ENCODE data around the gene HSPA2. TPM values are rescaled to one million over a fixed set of nuclear protein-coding genes. Genes with fewer than 3 reads are reported as not detected.

Gene HSPA2
- total RNA-seq (100 to 1,000 TPM in 1 of 4 donors, 10 to 100 TPM in 3; 41.6 to 113 (median 56.9) TPM), polyA plus RNA-seq (45.9 TPM)
- long read RNA-seq, donor 1, transcript HSPA2-201 (1 exons, 2,767 nt), result major isoform, 319 of 319 reads
- long read RNA-seq, donor 1, partial matches to known transcripts, result 0 of 319 reads
- long read RNA-seq, donor 1, other reads (novel, unspliced or antisense), result 0 of 319 reads
- long read RNA-seq, donor 2, transcript HSPA2-201 (1 exons, 2,767 nt), result major isoform, 120 of 120 reads
- long read RNA-seq, donor 2, partial matches to known transcripts, result 0 of 120 reads
- long read RNA-seq, donor 2, other reads (novel, unspliced or antisense), result 0 of 120 reads
- long read RNA-seq, donor 3, transcript HSPA2-201 (1 exons, 2,767 nt), result major isoform, 1,563 of 1,566 reads
- long read RNA-seq, donor 3, partial matches to known transcripts, result 0 of 1,566 reads
- long read RNA-seq, donor 3, other reads (novel, unspliced or antisense), result 3 of 1,566 reads
- long read RNA-seq, donor 4, transcript HSPA2-201 (1 exons, 2,767 nt), result major isoform, 212 of 212 reads
- long read RNA-seq, donor 4, partial matches to known transcripts, result 0 of 212 reads
- long read RNA-seq, donor 4, other reads (novel, unspliced or antisense), result 0 of 212 reads

DNA sequence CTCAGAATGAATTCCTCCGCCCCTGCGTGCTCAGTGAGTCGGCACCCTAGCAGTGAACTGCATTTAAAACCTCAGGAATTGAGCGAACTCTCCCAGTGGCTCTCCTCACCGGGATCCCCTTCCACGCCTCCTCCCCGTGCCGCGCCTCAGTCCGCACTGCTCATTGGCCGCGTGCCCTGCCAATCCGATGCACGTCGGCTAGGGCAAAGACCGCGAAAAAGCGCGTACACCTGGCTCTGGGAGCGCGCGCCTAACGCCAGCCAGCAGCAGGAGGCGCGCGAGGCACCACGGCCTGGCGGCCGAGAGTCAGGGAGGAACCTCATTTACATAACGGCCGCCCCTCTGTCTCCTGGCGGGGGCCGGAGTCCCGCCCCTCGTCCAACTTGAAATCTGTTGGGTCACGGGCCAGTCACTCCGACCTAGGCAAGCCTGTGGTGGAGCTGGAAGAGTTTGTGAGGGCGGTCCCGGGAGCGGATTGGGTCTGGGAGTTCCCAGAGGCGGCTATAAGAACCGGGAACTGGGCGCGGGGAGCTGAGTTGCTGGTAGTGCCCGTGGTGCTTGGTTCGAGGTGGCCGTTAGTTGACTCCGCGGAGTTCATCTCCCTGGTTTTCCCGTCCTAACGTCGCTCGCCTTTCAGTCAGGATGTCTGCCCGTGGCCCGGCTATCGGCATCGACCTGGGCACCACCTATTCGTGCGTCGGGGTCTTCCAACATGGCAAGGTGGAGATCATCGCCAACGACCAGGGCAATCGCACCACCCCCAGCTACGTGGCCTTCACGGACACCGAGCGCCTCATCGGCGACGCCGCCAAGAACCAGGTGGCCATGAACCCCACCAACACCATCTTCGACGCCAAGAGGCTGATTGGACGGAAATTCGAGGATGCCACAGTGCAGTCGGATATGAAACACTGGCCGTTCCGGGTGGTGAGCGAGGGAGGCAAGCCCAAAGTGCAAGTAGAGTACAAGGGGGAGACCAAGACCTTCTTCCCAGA is at the start of gene HSPA2:
TSS of gene HSPA2 (plus strand) at position 534 of the 995 bp plus-strand sequence. CDS start at position 643, 109 bp downstream.
- H3K4me3 ChIP-seq (ENCODE audit: low read length), result peak within 1 kb of the TSS; percentile 62
- DNase-seq, result peak; percentile 99 to 100 (median 99)
- H3K27ac ChIP-seq (ENCODE audit: low read length), result no peak within 1 kb of the TSS
- ATAC-seq, result peak; percentile 98
- intact Hi-C loops (cut with DNase I), result loop anchor here (2.0 to 10.0 kb wide), 3 partner anchors 94 to 97 kb away; no protein-coding TSS in a partner anchor
- H3K27me3 ChIP-seq (ENCODE audit: control insufficient read depth, insufficient read depth), result no peaks in the 10 kb centered on the region
- H3K9me3 ChIP-seq (ENCODE audit: control insufficient read depth, low read length), result no peaks in the 10 kb centered on the region
- H3K4me1 ChIP-seq (ENCODE audit: control insufficient read depth, insufficient read depth, low read length), result no peaks in the 10 kb centered on the region
- 5% methylated on average over 79 of the region's 79 CpGs for WGBS

DNA sequence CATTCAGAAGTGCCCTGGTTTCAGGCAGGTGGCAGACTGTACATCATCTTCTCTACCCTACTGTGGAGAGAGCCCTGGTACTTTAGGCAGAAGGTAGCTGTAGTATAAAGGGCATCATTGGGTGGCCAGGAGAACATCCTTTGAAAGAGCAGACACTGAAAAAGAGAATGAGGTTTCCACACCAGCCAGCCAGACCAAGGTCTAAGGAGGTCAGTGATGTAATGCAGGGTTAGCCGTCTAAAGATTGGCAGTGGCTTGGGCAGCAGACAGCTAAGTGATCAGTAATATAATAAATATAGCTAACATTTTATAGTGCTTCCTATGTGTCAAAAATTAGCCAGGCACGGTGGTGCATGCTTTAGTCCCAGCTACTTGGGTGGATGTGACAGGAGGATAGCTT is 48.9 kb upstream of the HSPA2 start:
- Histone ChIP-seq H3K4me3 (ENCODE audit: low read length) (no peak overlapping the region), H3K4me1 (ENCODE audit: control insufficient read depth, insufficient read depth, low read length) (peaks cover 7% of the 10 kb centered on the region), H3K27me3 (ENCODE audit: control insufficient read depth, insufficient read depth) (no peaks in the 10 kb centered on the region), H3K9me3 (ENCODE audit: control insufficient read depth, low read length) (no peaks in the 10 kb centered on the region), H3K27ac (ENCODE audit: low read length) (no peak overlapping the region)
- ATAC-seq (no peak), DNase-seq (no peak)
- 65% methylated on average over 2 of the region's 2 CpGs for WGBS
- intact Hi-C loops (cut with DNase I), result no loop called here

DNA sequence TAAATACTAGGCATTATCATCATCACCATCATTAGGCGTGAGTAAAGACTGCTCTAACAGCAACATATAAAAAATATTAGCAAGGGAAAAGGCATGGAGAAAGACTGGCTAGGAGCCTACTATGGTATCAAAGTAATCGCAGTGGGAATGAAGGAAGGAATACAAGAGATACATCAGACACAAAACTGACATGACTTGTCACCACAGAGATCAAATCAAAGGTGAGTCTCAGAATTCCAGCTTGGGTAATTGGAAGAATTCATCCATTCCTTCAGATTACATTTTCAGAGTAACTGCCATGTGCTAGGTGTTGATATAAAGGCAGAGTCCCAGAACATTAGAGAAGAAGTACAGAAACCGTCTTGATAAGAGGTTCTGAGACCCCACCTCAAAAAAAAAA is 47.1 kb upstream of the HSPA2 start:
- WGBS, result 74% methylated on average over 3 of the region's 3 CpGs
- H3K4me3 ChIP-seq (ENCODE audit: low read length), result no peak overlapping the region
- no peaks in the 10 kb centered on the region for H3K27me3 ChIP-seq (ENCODE audit: control insufficient read depth, insufficient read depth)
- no peak overlapping the region for H3K27ac ChIP-seq (ENCODE audit: low read length)
- no peaks in the 10 kb centered on the region for H3K9me3 ChIP-seq (ENCODE audit: control insufficient read depth, low read length)
- no peak for DNase-seq
- ATAC-seq, result no peak
- intact Hi-C loops (cut with DNase I), result no loop called here
- peaks cover 7% of the 10 kb centered on the region for H3K4me1 ChIP-seq (ENCODE audit: control insufficient read depth, insufficient read depth, low read length)

DNA sequence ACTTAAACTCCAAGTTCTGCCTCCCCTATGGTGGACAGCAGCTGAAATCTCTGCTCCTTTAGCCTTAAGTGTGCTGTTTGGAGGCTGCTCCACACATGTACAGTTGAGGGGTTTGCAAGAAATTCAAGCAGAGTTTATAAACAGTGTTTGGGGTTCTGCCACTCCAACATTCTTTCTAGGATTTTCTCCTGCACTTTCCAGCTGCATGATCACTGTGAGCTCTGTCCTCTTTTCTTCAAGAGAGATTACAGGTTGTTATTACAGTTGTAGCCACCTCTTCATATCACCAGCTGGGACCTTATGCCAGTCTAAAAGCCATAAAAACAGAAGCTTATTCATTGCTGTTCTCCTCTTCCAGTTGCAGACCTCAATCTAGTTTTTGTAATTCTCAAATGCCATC is 45.3 kb upstream of the HSPA2 start:
- Histone ChIP-seq H3K9me3 (ENCODE audit: control insufficient read depth, low read length) (no peaks in the 10 kb centered on the region), H3K4me3 (ENCODE audit: low read length) (no peak overlapping the region), H3K27ac (ENCODE audit: low read length) (no peak overlapping the region), H3K27me3 (ENCODE audit: control insufficient read depth, insufficient read depth) (no peaks in the 10 kb centered on the region), H3K4me1 (ENCODE audit: control insufficient read depth, insufficient read depth, low read length) (peaks cover 7% of the 10 kb centered on the region)
- intact Hi-C loops (cut with DNase I), result no loop called here
- no peak for ATAC-seq
- DNase-seq, result no peak

DNA sequence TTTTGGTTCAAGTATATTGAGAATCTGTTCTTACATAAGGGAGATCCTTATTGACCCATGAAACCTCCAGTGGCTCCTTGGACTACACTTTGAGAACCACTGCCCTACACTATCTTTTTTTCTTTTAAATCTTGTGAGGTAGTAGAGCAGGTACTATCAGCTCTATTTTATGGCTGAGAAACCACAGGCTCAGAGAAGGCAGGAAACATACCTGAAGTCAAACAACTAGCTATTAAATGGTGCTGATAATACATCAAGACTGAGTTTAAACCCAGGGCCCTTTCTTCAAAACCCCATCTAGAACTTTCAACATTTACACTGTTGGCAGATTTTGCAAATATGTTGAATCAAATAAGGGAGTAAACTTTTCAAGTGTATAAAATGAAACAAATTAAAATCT is 43.8 kb upstream of the HSPA2 start:
- DNase-seq (no peak), ATAC-seq (no peak)
- no peak overlapping the region for H3K27ac ChIP-seq (ENCODE audit: low read length)
- H3K9me3 ChIP-seq (ENCODE audit: control insufficient read depth, low read length), result no peaks in the 10 kb centered on the region
- intact Hi-C loops (cut with DNase I), result no loop called here
- H3K27me3 ChIP-seq (ENCODE audit: control insufficient read depth, insufficient read depth), result no peaks in the 10 kb centered on the region
- H3K4me3 ChIP-seq (ENCODE audit: low read length), result no peak overlapping the region
- H3K4me1 ChIP-seq (ENCODE audit: control insufficient read depth, insufficient read depth, low read length), result peaks cover 3% of the 10 kb centered on the region

DNA sequence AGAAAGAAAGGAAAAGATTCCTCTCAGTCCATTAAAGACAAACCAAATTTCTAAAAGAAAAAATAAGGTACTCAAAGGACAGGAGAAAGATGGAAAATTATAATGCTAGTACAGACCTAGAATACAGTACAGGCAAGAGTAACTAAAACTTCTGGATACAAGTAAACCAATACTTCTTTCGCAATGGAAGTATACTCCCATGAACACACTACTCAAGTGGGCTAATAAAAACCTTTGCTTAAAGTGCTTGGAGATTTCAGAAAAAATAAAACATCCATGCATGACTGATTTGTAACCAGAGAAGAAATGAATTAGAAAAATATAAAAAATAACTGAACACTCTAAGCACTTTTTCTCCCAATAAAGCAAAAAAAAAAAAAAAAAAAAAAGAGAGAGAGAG is 40.5 kb upstream of the HSPA2 start:
- DNase-seq (no peak), ATAC-seq (no peak)
- intact Hi-C loops (cut with DNase I), result loop anchor here in 1 of 4 donors (10.0 kb wide), 1 partner anchor 155 kb away; no protein-coding TSS in a partner anchor
- H3K27me3 ChIP-seq (ENCODE audit: control insufficient read depth, insufficient read depth), result no peaks in the 10 kb centered on the region
- WGBS, result 96% methylated on average over 1 of the region's 1 CpG
- no peaks in the 10 kb centered on the region for H3K9me3 ChIP-seq (ENCODE audit: control insufficient read depth, low read length)
- H3K4me1 ChIP-seq (ENCODE audit: control insufficient read depth, insufficient read depth, low read length), result peaks cover 9% of the 10 kb centered on the region
- H3K27ac ChIP-seq (ENCODE audit: low read length), result no peak overlapping the region
- no peak overlapping the region for H3K4me3 ChIP-seq (ENCODE audit: low read length)

DNA sequence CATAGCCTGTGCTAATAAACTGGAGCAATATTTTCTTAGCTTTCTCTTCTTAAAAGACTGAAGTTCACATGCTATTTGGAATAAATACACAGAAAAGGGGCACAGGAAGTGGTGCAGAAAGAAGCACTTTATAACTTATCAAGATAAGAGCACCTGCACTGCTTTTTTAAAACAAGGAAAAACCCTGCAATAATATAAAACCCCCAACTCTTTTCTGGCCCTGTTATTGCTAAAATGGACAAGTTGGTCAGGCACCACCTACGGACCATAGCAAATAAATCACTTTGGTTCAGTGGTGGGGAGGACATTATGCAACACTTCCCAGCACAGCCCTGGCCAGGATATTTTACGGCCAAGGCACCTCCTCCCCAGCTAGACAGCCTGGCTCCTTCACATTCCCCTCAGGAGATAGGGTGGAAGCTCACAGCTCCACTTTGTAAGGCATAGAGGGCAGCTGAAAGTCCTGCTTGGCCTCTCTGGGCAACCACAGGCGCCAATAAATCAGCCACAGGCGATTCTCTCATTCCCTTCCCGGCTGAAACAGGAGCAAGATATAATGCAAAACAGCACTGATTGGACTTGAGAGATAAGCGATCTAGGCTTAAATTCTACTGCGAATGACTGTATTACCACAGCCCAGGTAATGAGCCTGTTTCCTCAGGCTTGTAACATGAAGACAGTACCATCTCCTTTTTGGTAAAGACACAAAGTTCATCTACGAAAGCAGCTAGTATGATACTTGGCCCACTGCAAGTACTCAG is 39.0 kb upstream of the HSPA2 start:
- DNase-seq (peak; percentile 71 to 84 (median 77)), ATAC-seq (peak; percentile 36 to 42)
- WGBS, result 35% methylated on average over 8 of the region's 8 CpGs
- no peaks in the 10 kb centered on the region for H3K27me3 ChIP-seq (ENCODE audit: control insufficient read depth, insufficient read depth)
- peak overlapping the region; percentile 97 for H3K27ac ChIP-seq (ENCODE audit: low read length)
- no peaks in the 10 kb centered on the region for H3K9me3 ChIP-seq (ENCODE audit: control insufficient read depth, low read length)
- peaks cover 9% of the 10 kb centered on the region for H3K4me1 ChIP-seq (ENCODE audit: control insufficient read depth, insufficient read depth, low read length)
- peak overlapping the region; percentile 65 for H3K4me3 ChIP-seq (ENCODE audit: low read length)
- intact Hi-C loops (cut with DNase I), result loop anchor here in 1 of 4 donors (10.0 kb wide), 1 partner anchor 157 kb away; no protein-coding TSS in a partner anchor

DNA sequence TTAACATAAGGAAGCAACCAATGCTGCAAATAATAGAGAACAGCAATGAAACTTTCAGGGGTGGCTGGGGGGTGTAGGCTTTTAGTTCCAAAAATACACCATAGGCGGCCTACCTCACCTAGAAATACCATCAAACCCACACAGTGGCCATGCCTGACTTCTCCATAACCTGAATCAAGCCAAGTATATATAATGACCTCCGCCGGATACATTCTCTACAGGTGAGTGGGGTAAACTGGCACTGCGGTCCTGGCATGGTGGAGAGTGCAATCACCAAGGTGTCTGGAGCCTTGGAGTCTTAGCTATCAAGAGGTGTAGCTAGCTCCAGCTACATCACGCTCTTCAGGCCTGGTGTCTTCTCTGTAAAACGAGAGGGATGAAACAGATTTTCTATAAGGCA is 38.1 kb upstream of the HSPA2 start:
- ATAC-seq (no peak), DNase-seq (no peak)
- peak overlapping the region; percentile 98 for H3K27ac ChIP-seq (ENCODE audit: low read length)
- no peaks in the 10 kb centered on the region for H3K9me3 ChIP-seq (ENCODE audit: control insufficient read depth, low read length)
- WGBS, result 58% methylated on average over 6 of the region's 6 CpGs
- intact Hi-C loops (cut with DNase I), result loop anchor here in 1 of 4 donors (10.0 kb wide), 1 partner anchor 158 kb away; no protein-coding TSS in a partner anchor
- no peaks in the 10 kb centered on the region for H3K27me3 ChIP-seq (ENCODE audit: control insufficient read depth, insufficient read depth)
- H3K4me1 ChIP-seq (ENCODE audit: control insufficient read depth, insufficient read depth, low read length), result peaks cover 11% of the 10 kb centered on the region
- peak overlapping the region; percentile 65 for H3K4me3 ChIP-seq (ENCODE audit: low read length)

DNA sequence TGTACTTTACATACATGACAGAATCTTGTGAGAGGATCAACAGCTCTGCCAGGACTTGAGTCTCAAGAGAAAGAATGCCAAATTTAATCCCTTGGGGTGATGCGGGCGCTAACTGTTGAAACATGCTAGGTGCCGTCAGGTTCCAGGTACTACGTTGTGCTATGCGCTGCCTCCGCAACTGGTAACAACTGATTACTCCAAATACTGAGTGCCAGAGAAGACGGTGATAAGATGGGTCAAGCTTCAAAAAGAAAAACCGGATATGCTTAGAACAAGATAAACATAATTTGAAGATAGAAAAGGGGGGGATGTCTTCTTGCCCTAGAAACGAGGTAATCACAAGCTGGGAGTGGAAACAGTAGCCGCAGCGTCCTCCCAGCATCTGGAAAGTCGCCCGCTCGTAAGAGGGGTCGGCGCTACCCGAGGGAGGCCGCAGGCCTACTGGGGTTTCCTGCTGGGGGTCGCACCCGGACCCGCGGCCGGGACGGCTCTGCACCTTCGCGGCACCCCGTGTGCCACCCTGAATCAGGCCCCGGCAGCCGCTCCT is 37.6 kb upstream of the HSPA2 start:
- Histone ChIP-seq H3K4me3 (ENCODE audit: low read length) (peak overlapping the region; percentile 65), H3K27ac (ENCODE audit: low read length) (peak overlapping the region; percentile 98), H3K9me3 (ENCODE audit: control insufficient read depth, low read length) (no peaks in the 10 kb centered on the region), H3K4me1 (ENCODE audit: control insufficient read depth, insufficient read depth, low read length) (peaks cover 11% of the 10 kb centered on the region), H3K27me3 (ENCODE audit: control insufficient read depth, insufficient read depth) (no peaks in the 10 kb centered on the region)
- ATAC-seq (no peak), DNase-seq (no peak)
- under 1% methylated on average over 29 of the region's 29 CpGs for WGBS
- intact Hi-C loops (cut with DNase I), result loop anchor here in 1 of 4 donors (10.0 kb wide), 1 partner anchor 158 kb away; no protein-coding TSS in a partner anchor

Data from right cardiac atrium (tissue), 5 donors.